ENCODE data around the gene FAM83G.
A peak's percentile ranks its signal among the peaks of the same experiment; 100 is the strongest.
"Not testable (repeated sequence)": the region's sequence is repeated elsewhere in the genome, so short reads cannot be mapped to it uniquely, and the experiment has no call there.

The FAM83G gene

GRCh38 chr17:19004421-19005136, at the start of gene FAM83G:
TSS of gene FAM83G (minus strand) at chr17:19004764. CDS start at chr17:19004041, 723 bp downstream.
- peak; percentile 37 for DNase-seq (ENCODE audit: low read depth)
- H3K4me3 ChIP-seq (ENCODE audit: low read depth, low read length), result peak within 1 kb of the TSS; percentile 59
- TF ChIP-seq CTCF (IDR thresholded peaks at IDR 0.05; ENCODE audit: low read depth, low read length, missing control alignments), result no peak

GRCh38 chr17:19048826-19049225, 44.3 kb upstream of the FAM83G start:
- DNase-seq (ENCODE audit: low read depth); H3K4me3 ChIP-seq (ENCODE audit: low read depth, low read length): not testable (repeated sequence)

GRCh38 chr17:19047510-19047909, 42.9 kb upstream of the FAM83G start:
- not testable (repeated sequence) for DNase-seq (ENCODE audit: low read depth); H3K4me3 ChIP-seq (ENCODE audit: low read depth, low read length)

- H3K4me3 ChIP-seq (ENCODE audit: low read depth, low read length); DNase-seq (ENCODE audit: low read depth): not testable (repeated sequence)
These were observed 42.3 kb upstream of the FAM83G start, which contains the start of gene GRAP for GRCh38 chr17:19046782-19047375. TSS of gene GRAP (minus strand) at chr17:19046957. CDS start at chr17:19046926, 31 bp downstream.

GRCh38 chr17:19044643-19045042, 40.1 kb upstream of the FAM83G start:
- DNase-seq (ENCODE audit: low read depth); H3K4me3 ChIP-seq (ENCODE audit: low read depth, low read length): not testable (repeated sequence)

GRCh38 chr17:19043032-19043431, 38.5 kb upstream of the FAM83G start:
- not testable (repeated sequence) for H3K4me3 ChIP-seq (ENCODE audit: low read depth, low read length); DNase-seq (ENCODE audit: low read depth)

GRCh38 chr17:19042369-19042768, 37.8 kb upstream of the FAM83G start:
- not testable (repeated sequence) for H3K4me3 ChIP-seq (ENCODE audit: low read depth, low read length); DNase-seq (ENCODE audit: low read depth)

GRCh38 chr17:19041871-19042270, 37.3 kb upstream of the FAM83G start:
- not testable (repeated sequence) for DNase-seq (ENCODE audit: low read depth); H3K4me3 ChIP-seq (ENCODE audit: low read depth, low read length)

GRCh38 chr17:19040350-19040749, 35.8 kb upstream of the FAM83G start:
- not testable (repeated sequence) for DNase-seq (ENCODE audit: low read depth); H3K4me3 ChIP-seq (ENCODE audit: low read depth, low read length)

- not testable (repeated sequence) for DNase-seq (ENCODE audit: low read depth); H3K4me3 ChIP-seq (ENCODE audit: low read depth, low read length)
These were observed 34.2 kb upstream of the FAM83G start for GRCh38 chr17:19038730-19039129.

- not testable (repeated sequence) for H3K4me3 ChIP-seq (ENCODE audit: low read depth, low read length); DNase-seq (ENCODE audit: low read depth)
These were observed 33.4 kb upstream of the FAM83G start for GRCh38 chr17:19038007-19038406.

- not testable (repeated sequence) for DNase-seq (ENCODE audit: low read depth); H3K4me3 ChIP-seq (ENCODE audit: low read depth, low read length)
These were observed 33.0 kb upstream of the FAM83G start for GRCh38 chr17:19037547-19037946.

GRCh38 chr17:19036186-19036585, 31.6 kb upstream of the FAM83G start:
- not testable (repeated sequence) for H3K4me3 ChIP-seq (ENCODE audit: low read depth, low read length); DNase-seq (ENCODE audit: low read depth)

GRCh38 chr17:19032377-19032988, 27.9 kb upstream of the FAM83G start:
- H3K4me3 ChIP-seq (ENCODE audit: low read depth, low read length); DNase-seq (ENCODE audit: low read depth): not testable (repeated sequence)
